ENCODE measurements around the gene SLC2A4. TPM values are rescaled to one million over a fixed set of nuclear protein-coding genes. Genes with fewer than 3 reads are reported as not detected.
"Not testable (repeated sequence)": the region's sequence is repeated elsewhere in the genome, so short reads cannot be mapped to it uniquely, and the experiment has no call there.

SLC2A4 gene
- total RNA-seq, 1 donor from 2014 or later, result 0.42 TPM

DNA sequence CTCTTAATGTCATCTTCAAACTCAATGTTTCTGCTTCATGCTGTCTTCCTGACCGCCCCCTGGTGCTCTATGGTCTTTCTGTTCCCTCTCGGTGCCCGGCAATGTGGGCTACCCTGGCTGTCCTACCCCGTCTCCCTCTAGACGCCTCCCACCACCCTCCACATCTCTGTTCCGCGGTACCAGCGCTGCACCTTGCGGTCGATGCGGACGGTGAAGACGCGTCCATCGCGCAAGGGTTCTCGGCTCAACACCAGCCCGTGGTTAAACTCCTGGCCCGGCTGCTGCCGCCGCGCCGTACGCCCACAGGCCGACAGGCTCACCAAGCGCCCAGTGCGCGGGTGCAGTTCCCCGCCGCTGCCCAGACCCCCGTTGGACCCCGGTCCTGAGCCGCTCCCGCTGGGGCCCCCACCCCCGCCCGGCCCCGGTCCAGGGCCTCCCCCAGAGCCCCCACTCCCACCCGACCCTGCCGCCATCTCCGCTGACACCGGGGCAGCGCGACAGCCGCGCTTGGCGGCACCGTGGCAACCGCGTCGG, 47.4 kb downstream of the SLC2A4 start, which contains the start of gene NEURL4:
TSS of gene NEURL4 (minus strand) at position 496 of the 534 bp plus-strand sequence. CDS start at position 473, 23 bp downstream.
- H3K9me3 Mint-ChIP-seq (ENCODE audit: unreplicated experiment), result peaks cover 5% of the 10 kb centered on the region

DNA sequence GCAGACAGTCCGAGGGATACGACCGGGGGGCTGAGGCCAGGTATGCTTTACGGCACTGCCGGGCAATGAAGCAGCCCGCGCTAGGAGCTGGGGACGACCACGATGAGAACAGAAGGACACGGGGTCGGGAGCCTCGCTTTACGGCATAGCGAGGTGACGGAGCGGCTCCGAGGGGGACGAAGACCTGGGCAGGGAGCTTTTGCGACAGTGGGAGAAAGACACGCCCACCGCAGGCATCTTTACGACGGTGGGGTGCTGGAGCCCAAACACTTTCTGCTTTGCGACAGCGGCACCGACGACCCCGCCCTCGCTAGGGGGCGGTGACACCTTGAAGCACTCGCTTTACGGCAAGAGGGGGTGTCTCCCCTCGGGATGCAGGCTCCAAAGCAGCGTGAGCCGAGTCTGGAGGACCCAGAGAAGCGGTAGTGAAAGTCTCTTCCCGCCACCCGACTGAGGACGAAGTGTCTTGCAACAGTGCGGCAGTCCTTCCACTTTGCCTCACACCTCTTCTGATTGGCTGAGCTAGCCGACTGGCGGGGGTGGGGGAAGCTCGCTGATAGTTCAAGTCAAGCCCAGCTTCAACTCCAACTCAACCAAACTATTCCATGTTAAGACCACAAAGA, 48.0 kb downstream of the SLC2A4 start:
- Mint-ChIP-seq H3K4me3 (ENCODE audit: unreplicated experiment) (peak overlapping the region; percentile 90), H3K9me3 (ENCODE audit: unreplicated experiment) (peaks cover 5% of the 10 kb centered on the region), H3K27ac (ENCODE audit: unreplicated experiment) (peak overlapping the region; percentile 89), H3K36me3 (ENCODE audit: unreplicated experiment) (no peaks in the 10 kb centered on the region), H3K27me3 (ENCODE audit: unreplicated experiment) (peaks cover 2% of the 10 kb centered on the region), H3K4me1 (ENCODE audit: low read depth, unreplicated experiment) (peaks cover 8% of the 10 kb centered on the region)
- TF ChIP-seq, protein P1, sequence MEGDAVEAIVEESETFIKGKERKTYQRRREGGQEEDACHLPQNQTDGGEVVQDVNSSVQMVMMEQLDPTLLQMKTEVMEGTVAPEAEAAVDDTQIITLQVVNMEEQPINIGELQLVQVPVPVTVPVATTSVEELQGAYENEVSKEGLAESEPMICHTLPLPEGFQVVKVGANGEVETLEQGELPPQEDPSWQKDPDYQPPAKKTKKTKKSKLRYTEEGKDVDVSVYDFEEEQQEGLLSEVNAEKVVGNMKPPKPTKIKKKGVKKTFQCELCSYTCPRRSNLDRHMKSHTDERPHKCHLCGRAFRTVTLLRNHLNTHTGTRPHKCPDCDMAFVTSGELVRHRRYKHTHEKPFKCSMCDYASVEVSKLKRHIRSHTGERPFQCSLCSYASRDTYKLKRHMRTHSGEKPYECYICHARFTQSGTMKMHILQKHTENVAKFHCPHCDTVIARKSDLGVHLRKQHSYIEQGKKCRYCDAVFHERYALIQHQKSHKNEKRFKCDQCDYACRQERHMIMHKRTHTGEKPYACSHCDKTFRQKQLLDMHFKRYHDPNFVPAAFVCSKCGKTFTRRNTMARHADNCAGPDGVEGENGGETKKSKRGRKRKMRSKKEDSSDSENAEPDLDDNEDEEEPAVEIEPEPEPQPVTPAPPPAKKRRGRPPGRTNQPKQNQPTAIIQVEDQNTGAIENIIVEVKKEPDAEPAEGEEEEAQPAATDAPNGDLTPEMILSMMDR (IDR thresholded peaks at IDR 0.05; ENCODE audit: partially characterized antibody, unreplicated experiment), result no peak
- peak; percentile 96 for DNase-seq

More for the DNA sequence above, 47.4 kb downstream of the SLC2A4 start, which contains the start of gene NEURL4:
- Mint-ChIP-seq H3K27ac (ENCODE audit: unreplicated experiment) (peak within 1 kb of the TSS; percentile 90), H3K4me1 (ENCODE audit: low read depth, unreplicated experiment) (peaks cover 8% of the 10 kb centered on the region), H3K36me3 (ENCODE audit: unreplicated experiment) (no peaks in the 10 kb centered on the region), H3K4me3 (ENCODE audit: unreplicated experiment) (peak within 1 kb of the TSS; percentile 97), H3K27me3 (ENCODE audit: unreplicated experiment) (peaks cover 2% of the 10 kb centered on the region)
- TF ChIP-seq, protein P1 (IDR thresholded peaks at IDR 0.05; ENCODE audit: partially characterized antibody, unreplicated experiment), result no peak
- no peak for DNase-seq

DNA sequence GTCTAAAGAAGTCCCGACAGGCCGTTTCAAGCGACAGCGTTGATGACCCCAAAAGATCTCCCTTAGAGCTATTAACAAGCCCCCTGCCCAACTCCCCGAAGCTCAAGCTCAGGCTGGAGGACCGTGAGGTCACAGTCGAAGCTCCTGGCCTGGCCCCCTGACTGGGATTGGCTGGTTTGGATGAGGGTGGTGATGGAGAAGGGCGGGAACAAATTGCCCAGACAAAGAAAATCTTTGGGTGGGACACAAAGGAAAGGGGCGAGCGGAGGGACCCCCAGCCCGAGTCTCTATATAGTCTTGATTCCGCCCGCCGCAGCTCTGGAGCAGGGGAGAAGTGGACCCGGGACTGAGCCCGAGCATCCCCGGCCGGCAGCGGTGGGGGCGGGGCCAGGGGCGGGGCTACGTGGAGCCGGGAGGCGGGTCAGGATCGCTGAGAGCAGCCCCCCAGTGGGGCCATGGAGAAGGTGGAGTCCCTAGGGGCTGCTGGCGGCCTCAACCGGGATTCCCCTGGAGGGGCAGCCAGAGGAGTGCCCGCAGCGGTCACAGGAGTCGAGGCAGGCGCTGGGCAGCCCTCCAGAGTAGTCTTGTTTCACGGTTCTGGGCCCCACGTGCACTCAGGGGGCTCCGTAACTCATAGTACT, 48.6 kb downstream of the SLC2A4 start:
- H3K36me3 Mint-ChIP-seq (ENCODE audit: unreplicated experiment), result no peaks in the 10 kb centered on the region
- peaks cover 5% of the 10 kb centered on the region for H3K9me3 Mint-ChIP-seq (ENCODE audit: unreplicated experiment)
- peaks cover 8% of the 10 kb centered on the region for H3K4me1 Mint-ChIP-seq (ENCODE audit: low read depth, unreplicated experiment)
- peak; percentile 82 for DNase-seq
- H3K27me3 Mint-ChIP-seq (ENCODE audit: unreplicated experiment), result peaks cover 2% of the 10 kb centered on the region
- peak overlapping the region; percentile 90 for H3K4me3 Mint-ChIP-seq (ENCODE audit: unreplicated experiment)
- TF ChIP-seq, protein P1 (IDR thresholded peaks at IDR 0.05; ENCODE audit: partially characterized antibody, unreplicated experiment), result no peak
- H3K27ac Mint-ChIP-seq (ENCODE audit: unreplicated experiment), result peak overlapping the region; percentile 89

DNA sequence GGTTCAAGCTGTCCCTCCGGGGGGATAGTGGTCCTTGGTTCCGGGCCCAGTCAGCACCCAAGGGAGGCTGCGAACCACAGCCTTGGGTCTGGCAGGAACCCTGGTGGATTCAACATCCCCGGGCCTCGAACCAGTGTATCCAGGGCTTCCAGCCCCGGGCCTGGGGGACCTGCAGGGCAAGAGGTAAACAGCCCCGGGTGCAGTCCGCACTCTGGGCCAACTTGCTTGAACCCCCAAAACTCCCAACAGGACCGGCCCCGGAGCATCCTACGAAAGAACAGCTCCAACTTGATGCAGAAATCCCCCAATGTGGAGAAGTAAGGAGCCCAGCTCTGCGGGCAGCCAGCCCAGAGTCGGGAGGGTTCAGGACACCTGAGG, 49.1 kb downstream of the SLC2A4 start:
- TF ChIP-seq, protein P1 (IDR thresholded peaks at IDR 0.05; ENCODE audit: partially characterized antibody, unreplicated experiment), result no peak
- peak overlapping the region; percentile 89 for H3K27ac Mint-ChIP-seq (ENCODE audit: unreplicated experiment)
- peaks cover 2% of the 10 kb centered on the region for H3K27me3 Mint-ChIP-seq (ENCODE audit: unreplicated experiment)
- H3K36me3 Mint-ChIP-seq (ENCODE audit: unreplicated experiment), result no peaks in the 10 kb centered on the region
- H3K9me3 Mint-ChIP-seq (ENCODE audit: unreplicated experiment), result peaks cover 5% of the 10 kb centered on the region
- H3K4me1 Mint-ChIP-seq (ENCODE audit: low read depth, unreplicated experiment), result peaks cover 8% of the 10 kb centered on the region
- peak overlapping the region; percentile 90 for H3K4me3 Mint-ChIP-seq (ENCODE audit: unreplicated experiment)
- DNase-seq, result no peak

GRCh38 chr17:7332111-7332510, 50.6 kb downstream of the SLC2A4 start:
- Mint-ChIP-seq H3K36me3 (ENCODE audit: unreplicated experiment) (no peaks in the 10 kb centered on the region), H3K4me3 (ENCODE audit: unreplicated experiment) (no peak overlapping the region), H3K9me3 (ENCODE audit: unreplicated experiment) (peaks cover 5% of the 10 kb centered on the region), H3K4me1 (ENCODE audit: low read depth, unreplicated experiment) (peaks cover 8% of the 10 kb centered on the region), H3K27ac (ENCODE audit: unreplicated experiment) (no peak overlapping the region), H3K27me3 (ENCODE audit: unreplicated experiment) (peaks cover 2% of the 10 kb centered on the region)
- DNase-seq, result no peak
- TF ChIP-seq, protein P1 (IDR thresholded peaks at IDR 0.05; ENCODE audit: partially characterized antibody, unreplicated experiment), result no peak

DNA sequence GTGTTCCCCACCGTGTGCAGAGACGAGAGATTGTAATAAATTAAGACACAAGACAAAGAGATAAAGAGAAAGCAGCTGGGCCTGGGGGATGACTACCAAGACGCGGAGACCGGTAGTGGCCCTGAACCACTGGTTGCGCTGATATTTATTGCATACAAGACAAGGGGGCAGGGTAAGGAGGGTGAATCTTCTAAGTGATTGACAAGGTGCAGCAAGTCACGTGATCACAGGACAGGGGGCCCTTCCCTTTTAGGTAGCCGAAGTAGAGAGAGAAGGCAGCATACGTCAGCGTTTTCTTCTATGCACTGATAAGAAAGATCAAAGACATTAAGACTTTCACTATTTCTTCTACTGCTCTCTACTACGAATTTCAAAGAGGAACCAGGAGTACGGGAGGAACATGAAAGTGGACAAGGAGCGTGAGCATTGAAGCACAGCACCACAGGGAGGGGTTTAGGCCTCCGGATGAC, 51.1 kb downstream of the SLC2A4 start:
- not testable (repeated sequence) for DNase-seq; H3K4me3 Mint-ChIP-seq (ENCODE audit: unreplicated experiment); H3K4me1 Mint-ChIP-seq (ENCODE audit: low read depth, unreplicated experiment); H3K9me3 Mint-ChIP-seq (ENCODE audit: unreplicated experiment); H3K36me3 Mint-ChIP-seq (ENCODE audit: unreplicated experiment); H3K27me3 Mint-ChIP-seq (ENCODE audit: unreplicated experiment); H3K27ac Mint-ChIP-seq (ENCODE audit: unreplicated experiment)

All from glutamatergic neuron (in vitro differentiated cells).